Cardiac muscle cell (in vitro differentiated cells and primary cell): ENCODE results near the gene CAMTA2. TPM values are rescaled to one million over a fixed set of nuclear protein-coding genes. Genes with fewer than 3 reads are reported as not detected.

ENCODE experiments used
- DNase-seq, 2 donors: peaks; one replicate each; pipeline versions ENCODE4 v3.0.0 to v3.0.0-alpha.2; 2010 to 2017; ENCODE audit warnings: low read depth in 1 of 2, low spot score in 1 of 2
- H3K27ac ChIP-seq: fragments of 200-600 bp; sonication (generic); 2 replicates; pipeline ENCODE4 v1.5.1; 2016
- H3K27me3 ChIP-seq: fragments of 200-600 bp; sonication (generic); 2 replicates; pipeline ENCODE4 v1.6.0; 2016; ENCODE audit warnings: control low read depth
- H3K36me3 ChIP-seq: fragments of 200-600 bp; sonication (generic); 2 replicates; pipeline ENCODE4 v1.5.1; 2016; ENCODE audit warnings: control low read depth
- H3K4me1 ChIP-seq: fragments of 200-600 bp; sonication (generic); 2 replicates; pipeline ENCODE4 v1.8.1; 2017; ENCODE audit warnings: low read depth, mild to moderate bottlenecking, mixed run types
- H3K4me3 ChIP-seq: fragments of 200-600 bp; sonication (generic); 2 replicates; pipeline ENCODE4 v1.5.1; 2016; ENCODE audit warnings: mild to moderate bottlenecking
- H3K9me3 ChIP-seq: fragments of 200-600 bp; sonication (generic); 2 replicates; pipeline ENCODE4 v1.5.1; 2017; ENCODE audit warnings: low read depth, mild to moderate bottlenecking, control low read depth
- CTCF ChIP-seq: IDR thresholded peaks from 2 replicates; pipeline ENCODE4 v1.5.1; 2012; ENCODE audit warnings: low read depth, mild to moderate bottlenecking, low read length
- polyA plus RNA-seq: library from polyadenylated mRNA; unstranded; fragments of >200 nt; fragmentation: Nextera tagmentation; extraction: Ambion mirVana; gene quantifications from 2 replicates; pipeline ENCODE4 v1.2.1, GENCODE V29; 2016
- total RNA-seq: library from RNA; depleted of rRNA; stranded (reverse); fragments of >200 nt; gene quantifications from 2 replicates; pipeline ENCODE4 v1.2.3, GENCODE V29; 2016

The CAMTA2 gene
- total and polyA plus RNA-seq, 2 experiments from 2014 or later: 11.6 to 18.3 TPM

GRCh38 chr17:5014357-5014756 lies 26.9 kb upstream of the CAMTA2 start:
- no peak for DNase-seq
- Histone ChIP-seq H3K4me1 (no peaks in the 10 kb centered on the region), H3K27me3 (no peaks in the 10 kb centered on the region), H3K27ac (no peak overlapping the region), H3K9me3 (no peaks in the 10 kb centered on the region), H3K36me3 (peaks cover 35% of the 10 kb centered on the region), H3K4me3 (no peak overlapping the region)
- TF ChIP-seq CTCF: no peak

- peaks cover 44% of the 10 kb centered on the region for H3K36me3 ChIP-seq
- DNase-seq: peak in 1 of 2 donors; percentile 30
Measured at GRCh38 chr17:5011928-5012327, 24.5 kb upstream of the CAMTA2 start.

GRCh38 chr17:5003214-5003867 lies 15.9 kb upstream of the CAMTA2 start:
- no peaks in the 10 kb centered on the region for H3K27me3 ChIP-seq
- H3K4me1 ChIP-seq: peaks cover 22% of the 10 kb centered on the region
- no peaks in the 10 kb centered on the region for H3K9me3 ChIP-seq
- TF ChIP-seq CTCF: no peak
- no peak overlapping the region for H3K4me3 ChIP-seq
- DNase-seq: no peak
- no peak overlapping the region for H3K27ac ChIP-seq
- peaks cover 67% of the 10 kb centered on the region for H3K36me3 ChIP-seq

More at GRCh38 chr17:5011928-5012327, 24.5 kb upstream of the CAMTA2 start:
- TF ChIP-seq CTCF: no peak
- no peak overlapping the region for H3K27ac ChIP-seq
- no peak overlapping the region for H3K4me3 ChIP-seq
- no peaks in the 10 kb centered on the region for H3K4me1 ChIP-seq
- no peaks in the 10 kb centered on the region for H3K27me3 ChIP-seq
- no peaks in the 10 kb centered on the region for H3K9me3 ChIP-seq

GRCh38 chr17:5002121-5002788 lies 14.8 kb upstream of the CAMTA2 start:
- Histone ChIP-seq H3K36me3 (peaks cover 57% of the 10 kb centered on the region), H3K4me3 (no peak overlapping the region)

GRCh38 chr17:5000237-5000639 lies 12.8 kb upstream of the CAMTA2 start:
- Histone ChIP-seq H3K27ac (peak overlapping the region; percentile 87), H3K4me3 (peak overlapping the region; percentile 90), H3K4me1 (peaks cover 26% of the 10 kb centered on the region), H3K9me3 (no peaks in the 10 kb centered on the region), H3K36me3 (peaks cover 39% of the 10 kb centered on the region), H3K27me3 (no peaks in the 10 kb centered on the region)
- peak; percentile 54 to 60 for DNase-seq
- TF ChIP-seq CTCF: no peak

More at GRCh38 chr17:5002121-5002788, 14.8 kb upstream of the CAMTA2 start:
- H3K4me1 ChIP-seq: peaks cover 22% of the 10 kb centered on the region
- H3K27me3 ChIP-seq: no peaks in the 10 kb centered on the region
- no peak for DNase-seq
- no peak overlapping the region for H3K27ac ChIP-seq
- no peak for TF ChIP-seq CTCF
- no peaks in the 10 kb centered on the region for H3K9me3 ChIP-seq
